Measurements from ENCODE around the gene CCDC146.

- no peak for TF ChIP-seq POLR2A (IDR thresholded peaks at IDR 0.05; ENCODE audit: extremely low read depth, insufficient read length)
- no peak for TF ChIP-seq CTCF (IDR thresholded peaks at IDR 0.05; ENCODE audit: low read depth, low read length)
- no peak for TF ChIP-seq MAX (IDR thresholded peaks at IDR 0.05; ENCODE audit: low read depth, low read length)
- TF ChIP-seq MYC (IDR thresholded peaks at IDR 0.05; ENCODE audit: low read depth, low read length): no peak
Observed at GRCh38 chr7:77235276-77235675, 112.9 kb downstream of the CCDC146 start.
